HG02870 (cell line): ENCODE measurements around the gene ZNF282.
A peak's percentile ranks its signal among the peaks of the same experiment; 100 is the strongest.
"Not testable (repeated sequence)": the region's sequence is repeated elsewhere in the genome, so short reads cannot be mapped to it uniquely, and the experiment has no call there.

ENCODE experiments used
- ATAC-seq: cut with Tn5 transposase; IDR thresholded peaks from one replicate; pipeline ENCODE4 v1.9.1; 2021; ENCODE audit warnings: mild to moderate bottlenecking, moderate library complexity; ENCODE audit not compliant: unreplicated experiment

ZNF282 gene

DNA sequence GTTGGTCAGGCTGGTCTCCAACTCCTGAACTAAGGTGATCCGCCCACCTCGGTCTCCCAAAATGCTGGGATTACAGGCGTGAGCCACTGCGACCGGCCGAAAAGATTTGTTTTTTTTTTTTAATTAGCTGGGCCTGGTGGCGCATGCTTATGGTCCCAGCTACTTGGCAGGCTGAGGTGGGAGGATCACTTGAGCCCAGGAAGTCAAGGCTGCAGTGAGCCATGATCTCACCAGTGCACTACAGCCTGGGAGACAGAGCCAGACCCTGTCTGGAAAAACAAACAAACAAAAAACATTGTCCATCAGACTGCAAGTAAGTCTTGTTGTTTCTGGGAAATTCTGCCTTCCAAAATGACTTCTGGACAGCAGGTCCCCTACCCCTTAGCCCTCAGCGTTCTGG, 27.8 kb downstream of the ZNF282 start:
- no peak for ATAC-seq

DNA sequence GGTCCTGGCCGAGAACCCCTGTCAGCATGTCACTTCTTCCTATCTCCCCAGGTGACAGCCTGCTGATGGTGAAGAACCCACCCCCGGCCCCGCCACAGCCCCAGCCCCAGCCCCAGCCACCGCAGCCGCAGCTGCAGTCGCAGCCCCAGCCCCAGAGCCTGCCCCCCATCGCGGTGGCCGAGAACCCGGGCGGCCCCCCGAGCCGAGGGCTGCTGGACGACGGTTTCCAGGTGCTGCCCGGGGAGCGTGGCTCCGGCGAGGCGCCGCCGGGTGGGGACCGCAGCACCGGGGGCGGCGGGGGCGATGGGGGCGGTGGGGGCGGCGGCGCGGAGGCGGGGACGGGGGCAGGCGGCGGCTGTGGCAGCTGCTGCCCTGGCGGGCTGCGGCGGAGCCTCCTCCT, 28.4 kb downstream of the ZNF282 start:
- ATAC-seq: no peak

DNA sequence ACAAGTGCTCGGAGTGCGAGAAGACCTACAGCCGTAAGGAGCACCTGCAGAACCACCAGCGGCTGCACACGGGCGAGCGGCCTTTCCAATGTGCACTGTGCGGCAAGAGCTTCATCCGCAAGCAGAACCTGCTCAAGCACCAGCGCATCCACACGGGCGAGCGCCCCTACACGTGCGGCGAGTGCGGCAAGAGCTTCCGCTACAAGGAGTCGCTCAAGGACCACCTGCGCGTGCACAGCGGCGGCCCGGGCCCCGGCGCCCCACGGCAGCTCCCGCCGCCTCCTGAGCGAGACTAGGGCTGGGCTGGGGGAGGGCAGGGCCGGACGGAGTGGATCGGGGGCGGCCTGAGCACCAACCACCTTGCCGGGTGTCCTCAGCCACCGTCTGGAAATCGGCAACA, 29.0 kb downstream of the ZNF282 start:
- no peak for ATAC-seq

DNA sequence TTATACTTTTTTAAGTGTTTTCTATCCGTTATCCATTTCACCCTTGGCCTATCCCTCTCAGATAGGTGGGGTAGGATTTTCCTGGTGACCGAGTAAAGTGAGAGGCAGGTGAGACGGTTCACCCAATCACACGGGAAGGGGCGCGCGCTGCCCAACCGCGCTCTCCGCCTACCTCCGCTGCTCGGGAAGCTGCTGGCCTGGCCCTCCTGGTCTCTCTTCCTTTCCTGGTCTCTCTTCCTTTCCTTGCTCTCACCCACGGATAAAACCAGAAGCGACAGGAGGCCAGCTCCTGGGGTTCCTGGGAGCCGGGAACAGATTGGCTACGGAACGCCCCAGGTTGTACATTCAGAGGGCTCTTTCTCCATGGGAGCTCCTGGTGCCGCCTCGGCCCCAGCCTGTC, 29.8 kb downstream of the ZNF282 start:
- no peak for ATAC-seq

DNA sequence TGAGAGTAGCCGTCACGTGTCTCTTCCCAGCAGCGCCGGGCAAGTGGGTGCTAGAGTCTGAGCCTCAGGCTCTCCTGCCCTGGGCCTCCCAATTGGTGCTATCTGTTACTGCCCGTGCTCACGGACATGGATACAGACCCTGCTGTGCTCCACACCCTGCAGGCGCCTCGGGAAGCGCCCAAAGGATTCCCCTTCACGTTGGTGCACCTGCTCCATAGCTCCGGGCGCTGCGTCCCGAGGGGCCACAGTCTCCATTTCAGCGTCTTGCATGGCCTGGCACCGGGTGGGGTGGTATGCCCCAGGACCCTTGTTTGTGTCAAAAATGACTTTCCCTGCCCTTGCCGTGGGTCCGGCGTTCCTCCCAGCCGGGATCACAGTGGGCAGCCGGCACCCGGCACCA, 30.3 kb downstream of the ZNF282 start:
- ATAC-seq: no peak

DNA sequence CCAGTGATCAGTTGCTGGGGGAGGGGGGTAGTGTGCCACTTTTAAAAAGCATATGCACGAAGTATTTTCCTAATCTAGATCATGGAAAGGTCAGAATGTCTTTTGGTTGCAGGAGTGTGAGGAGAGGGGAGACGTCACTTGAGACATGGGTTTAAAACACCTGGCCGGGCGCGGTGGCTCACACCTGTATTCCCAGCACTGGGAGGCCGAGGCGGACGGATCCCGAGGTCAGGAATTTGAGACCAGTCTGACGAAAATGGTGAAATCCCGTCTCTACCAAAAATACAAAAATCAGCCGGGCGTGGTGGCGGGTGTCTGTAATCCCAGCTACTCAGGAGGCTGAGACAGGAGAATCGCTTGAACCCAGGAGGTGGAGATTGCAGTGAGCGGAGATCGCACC, 31.0 kb downstream of the ZNF282 start:
- ATAC-seq: not testable (repeated sequence)

DNA sequence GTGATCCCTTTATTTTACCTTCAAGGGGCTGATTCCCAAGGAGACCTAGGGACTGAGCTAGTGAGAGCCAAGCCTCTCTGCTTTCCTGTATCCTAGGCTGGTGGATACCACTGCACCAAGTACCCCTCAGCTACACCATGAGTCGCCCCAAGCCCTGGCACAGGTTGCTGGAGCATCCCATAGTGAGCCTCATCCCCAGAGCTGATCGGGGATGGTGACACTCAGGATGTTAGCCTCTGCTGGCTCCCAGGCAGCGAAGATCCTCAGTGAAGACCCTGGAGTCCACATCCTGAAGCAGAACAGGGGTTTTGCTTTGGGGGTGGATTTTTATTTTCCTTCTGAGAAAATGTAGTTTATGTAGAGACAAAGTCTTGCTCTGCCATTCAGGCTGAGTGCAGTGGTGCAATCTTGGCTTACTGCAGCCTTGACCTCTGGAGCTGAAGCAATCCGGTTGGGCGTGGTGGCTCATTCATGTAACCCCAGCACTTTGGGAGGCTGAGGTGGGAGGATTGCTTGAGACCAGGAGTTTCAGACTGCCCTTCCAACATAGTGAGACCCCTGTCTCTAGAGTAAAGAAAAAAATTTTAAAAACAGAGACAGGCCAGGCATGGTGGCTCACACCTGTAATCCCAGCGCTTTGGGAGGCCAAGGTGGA, 31.6 kb downstream of the ZNF282 start:
- no peak for ATAC-seq

DNA sequence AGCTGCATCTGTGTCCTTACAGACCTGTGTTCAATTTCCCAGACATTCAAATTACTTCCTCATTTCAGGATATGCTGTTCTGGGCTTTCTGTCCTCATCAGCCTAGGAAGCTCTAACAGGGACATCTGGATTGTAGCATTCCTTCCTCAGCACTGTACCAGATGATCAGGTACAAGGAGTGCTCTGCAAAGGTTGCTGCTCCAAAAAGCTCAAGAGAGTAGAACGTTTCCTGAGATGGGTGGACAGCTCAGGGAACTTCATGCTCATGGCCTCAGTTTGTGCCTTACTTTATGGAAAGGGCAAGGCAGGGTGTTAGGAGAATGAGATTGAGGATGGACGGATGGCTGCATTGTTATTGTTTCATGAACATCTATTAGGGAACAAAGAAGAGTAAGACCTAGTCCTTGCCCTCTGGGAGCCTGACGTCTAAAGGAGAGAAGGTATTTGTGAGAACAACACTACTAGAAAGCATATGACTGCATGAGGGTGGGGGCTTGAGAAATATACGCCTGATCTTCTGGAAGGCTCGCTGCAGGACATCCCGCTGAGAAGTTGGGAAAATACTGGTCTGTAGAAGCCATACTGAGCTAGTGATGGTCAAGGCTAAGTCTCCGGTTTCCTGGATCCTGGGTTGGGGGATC, 33.6 kb downstream of the ZNF282 start:
- ATAC-seq: no peak

DNA sequence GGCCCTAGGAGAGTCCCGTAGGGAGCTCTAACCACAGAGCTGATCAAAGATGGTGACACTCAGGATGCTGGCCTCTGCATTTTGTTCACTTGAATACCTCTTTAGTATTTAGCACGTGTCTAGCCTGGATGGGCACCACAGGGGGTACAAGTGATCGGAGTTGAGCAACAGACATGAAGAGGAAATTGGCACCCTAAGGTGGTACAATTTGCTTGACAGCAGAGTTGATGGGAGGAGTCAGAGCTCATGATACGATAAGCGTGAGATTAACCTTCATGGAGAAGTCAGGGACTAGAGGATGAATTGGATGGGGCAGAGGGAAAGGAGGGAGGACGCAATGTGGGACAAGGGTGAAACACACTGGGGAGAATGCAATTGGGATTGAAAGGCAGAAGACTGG, 34.2 kb downstream of the ZNF282 start:
- no peak for ATAC-seq

DNA sequence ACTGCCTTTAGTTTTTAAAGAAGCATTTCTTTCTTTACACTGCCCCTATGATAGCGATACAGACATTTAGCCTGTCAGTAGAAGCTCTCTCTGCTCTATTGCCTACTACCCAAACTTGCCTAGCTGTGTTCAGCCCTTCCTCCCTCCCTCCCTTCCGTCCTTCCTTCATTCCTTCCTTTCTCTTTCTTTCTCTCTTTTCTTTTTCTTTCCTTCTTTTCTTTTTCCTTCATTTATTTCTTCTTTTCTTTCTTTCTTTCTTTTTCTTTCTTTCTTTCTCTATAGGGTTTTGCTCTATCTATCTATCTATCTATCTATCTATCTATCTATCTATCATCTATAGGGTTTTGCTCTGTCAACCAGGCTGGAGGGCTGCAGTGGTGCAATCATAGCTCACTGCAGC, 37.0 kb downstream of the ZNF282 start:
- ATAC-seq: no peak

DNA sequence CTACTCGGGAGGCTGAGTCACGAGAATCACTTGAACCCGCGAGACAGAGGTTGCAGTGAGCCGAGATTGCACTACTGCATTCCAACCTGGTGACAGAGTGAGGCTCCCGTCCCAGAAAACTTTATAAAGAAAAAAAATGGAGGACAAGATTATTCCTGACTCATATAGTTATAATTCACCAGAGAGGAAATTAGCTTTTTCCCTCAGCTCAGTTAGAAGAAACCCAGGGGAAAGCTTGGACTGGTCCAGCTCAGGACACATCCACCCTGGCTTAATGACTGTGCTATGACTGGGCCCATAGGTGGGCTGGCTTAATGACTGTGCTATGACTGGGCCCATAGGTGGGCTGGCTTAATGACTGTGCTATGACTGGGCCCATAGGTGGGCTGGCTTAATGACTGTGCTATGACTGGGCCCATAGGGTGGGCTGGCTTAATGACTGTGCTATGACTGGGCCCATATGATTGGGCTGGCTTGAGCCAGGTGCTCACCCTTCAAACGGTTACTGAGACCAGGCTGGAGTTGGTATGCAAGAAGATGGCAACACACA, 38.4 kb downstream of the ZNF282 start:
- ATAC-seq: not testable (repeated sequence)

DNA sequence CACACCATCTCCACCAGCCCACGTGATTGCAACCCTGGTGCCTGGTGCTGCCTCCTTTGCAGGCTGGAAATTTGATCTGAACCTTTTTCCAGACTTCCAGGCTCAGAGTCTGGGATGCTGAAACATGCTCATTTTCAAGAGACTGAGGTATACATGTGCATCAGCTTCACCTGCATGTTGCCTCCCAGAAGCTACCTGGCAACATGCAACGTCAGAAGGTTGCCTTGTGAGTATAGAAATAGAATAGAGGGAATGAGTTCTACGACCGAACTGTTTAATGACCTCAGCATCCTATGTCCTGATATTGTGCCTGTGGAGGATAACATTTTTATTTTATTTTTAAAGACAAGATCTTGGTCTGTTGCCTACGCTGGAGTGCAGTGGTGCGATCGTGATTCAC, 42.2 kb downstream of the ZNF282 start:
- no peak for ATAC-seq

DNA sequence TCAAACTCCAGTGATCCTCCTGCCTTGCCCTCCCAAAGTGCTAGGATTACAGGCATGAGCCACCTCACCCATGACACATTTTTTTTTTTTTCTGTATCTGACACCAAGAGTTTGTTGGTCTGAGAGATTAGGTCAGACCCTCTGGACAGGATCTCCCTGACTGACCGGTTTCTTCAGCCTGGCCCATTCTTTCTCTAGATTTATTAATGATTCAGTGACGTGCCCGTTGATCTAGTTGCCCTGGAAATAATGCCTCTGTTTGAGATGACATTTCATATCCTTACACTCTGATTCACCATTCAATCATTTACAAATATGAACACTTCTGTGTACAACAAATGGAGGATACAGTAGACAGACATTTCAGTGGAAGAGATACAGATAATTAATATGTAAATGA, 42.7 kb downstream of the ZNF282 start:
- ATAC-seq: no peak

DNA sequence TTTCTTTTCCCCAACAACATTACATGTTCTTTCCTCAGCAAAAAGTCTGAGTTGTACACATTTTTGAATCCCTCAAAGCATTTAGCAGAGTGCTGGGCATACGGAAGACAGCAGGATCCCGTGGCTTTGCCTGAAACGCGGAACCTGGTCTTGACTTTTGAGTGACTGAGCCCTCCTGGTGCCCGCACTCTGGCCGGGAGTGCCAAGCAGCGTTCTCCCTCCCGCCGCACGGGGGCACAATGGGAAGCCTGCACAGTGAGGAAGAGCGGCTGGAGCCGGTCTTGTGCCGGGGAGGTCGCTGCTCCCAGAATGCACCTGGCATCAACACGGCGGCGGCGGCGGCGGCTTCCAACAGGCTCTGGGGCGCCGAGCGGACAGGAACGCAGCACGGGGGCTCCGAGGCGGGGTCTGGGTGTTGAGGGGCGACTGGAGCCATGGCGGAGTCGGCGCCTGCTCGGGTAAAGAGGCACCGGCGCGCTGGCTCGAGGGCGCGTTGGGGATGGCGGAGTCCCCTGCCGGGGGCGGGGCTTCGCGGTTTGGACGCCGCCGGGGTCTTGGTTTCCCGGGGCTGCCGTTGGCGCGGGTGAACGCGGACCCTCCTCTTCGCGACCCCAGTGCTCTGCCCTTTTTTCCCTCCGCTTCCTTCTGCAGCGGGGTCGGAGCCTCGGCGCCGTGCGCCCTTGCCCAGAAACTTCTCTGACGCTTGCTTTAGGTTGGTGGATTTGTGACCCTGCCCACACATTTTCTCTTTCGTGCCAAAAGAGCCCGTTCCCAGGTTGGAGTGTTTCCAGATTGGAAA, 44.2 kb downstream of the ZNF282 start, which contains the start of gene ZNF212:
Gene ZNF212, plus strand, starts transcription at position 307 of the 799 bp plus-strand sequence. Its CDS starts 128 bp downstream, at position 435.
- ATAC-seq: peak; percentile 94

DNA sequence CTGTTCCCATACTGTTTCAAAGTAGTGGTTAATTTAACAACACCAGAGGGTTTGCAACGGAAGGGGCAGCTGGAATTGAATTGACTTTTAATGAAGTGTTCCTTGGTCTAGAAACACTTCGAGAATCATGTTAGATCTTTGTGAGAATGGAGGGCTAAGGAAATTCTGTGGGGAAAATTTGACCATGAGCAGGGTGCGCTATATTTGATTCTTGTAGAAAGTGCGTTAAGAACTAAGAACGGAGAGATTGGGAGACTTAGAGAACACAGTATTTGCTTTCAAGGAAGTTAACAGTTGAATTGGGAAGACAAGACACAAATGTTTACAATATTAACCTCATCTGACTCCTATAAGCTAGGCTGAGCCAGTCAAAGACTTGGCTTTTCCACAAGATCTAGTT, 45.3 kb downstream of the ZNF282 start:
- no peak for ATAC-seq

DNA sequence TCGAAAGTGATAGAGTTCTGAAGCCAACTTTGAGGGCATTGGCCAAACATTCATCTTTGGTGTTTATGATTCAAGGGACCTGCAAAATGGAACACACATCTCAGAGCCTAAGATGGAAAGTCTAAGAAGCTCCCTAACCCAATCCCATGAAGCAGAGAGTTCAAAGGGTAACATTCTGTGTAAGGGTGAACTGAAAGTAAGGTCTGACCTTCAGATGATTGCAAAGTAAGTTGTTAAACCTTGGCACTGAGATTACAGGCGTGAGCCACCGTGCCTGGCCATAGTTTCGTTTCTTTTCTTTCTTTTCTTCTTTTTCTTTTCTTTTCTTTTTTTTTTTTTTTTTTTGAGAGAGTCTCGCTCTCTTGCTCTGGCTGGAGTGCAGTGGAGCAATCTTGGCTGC, 46.4 kb downstream of the ZNF282 start:
- ATAC-seq: no peak

DNA sequence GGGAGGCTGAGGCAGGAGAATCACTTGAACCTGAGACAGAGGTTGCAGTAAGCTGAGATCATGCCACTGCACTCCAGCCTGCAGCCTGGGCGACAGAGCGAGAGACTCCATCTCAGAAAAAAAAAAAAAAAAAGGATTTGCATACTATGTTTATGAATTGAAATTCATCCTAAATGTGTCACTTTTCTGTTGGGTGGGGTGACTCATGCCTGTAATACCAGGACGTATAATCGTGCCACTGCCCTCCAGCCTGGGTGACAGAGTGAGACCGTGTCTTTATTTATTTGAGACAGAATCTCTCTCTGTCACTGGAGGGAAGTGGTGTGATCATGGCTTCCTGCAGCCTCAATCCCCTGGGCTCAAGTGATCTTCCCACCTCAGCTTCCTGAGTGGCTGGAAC, 49.9 kb downstream of the ZNF282 start:
- ATAC-seq: peak; percentile 57

DNA sequence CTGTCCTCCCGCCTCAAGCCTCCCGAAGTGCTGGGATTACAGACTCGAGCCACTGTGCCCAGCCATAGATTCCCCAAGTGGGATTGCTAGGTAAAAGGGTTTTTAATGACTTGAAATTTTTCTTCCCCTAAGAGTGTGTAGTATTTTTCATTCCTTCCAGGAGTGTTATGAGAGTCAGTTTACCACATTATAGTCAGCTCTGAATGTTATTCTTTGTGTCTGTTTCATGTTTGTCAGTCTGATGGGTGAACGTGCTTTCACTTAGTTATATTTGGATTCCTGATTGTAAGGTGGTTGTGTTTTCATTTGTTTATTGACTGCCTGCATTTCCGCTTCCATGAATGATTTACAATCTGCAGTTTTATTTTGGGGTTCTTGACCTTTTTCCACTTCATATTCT, 50.4 kb downstream of the ZNF282 start:
- ATAC-seq: peak; percentile 44

DNA sequence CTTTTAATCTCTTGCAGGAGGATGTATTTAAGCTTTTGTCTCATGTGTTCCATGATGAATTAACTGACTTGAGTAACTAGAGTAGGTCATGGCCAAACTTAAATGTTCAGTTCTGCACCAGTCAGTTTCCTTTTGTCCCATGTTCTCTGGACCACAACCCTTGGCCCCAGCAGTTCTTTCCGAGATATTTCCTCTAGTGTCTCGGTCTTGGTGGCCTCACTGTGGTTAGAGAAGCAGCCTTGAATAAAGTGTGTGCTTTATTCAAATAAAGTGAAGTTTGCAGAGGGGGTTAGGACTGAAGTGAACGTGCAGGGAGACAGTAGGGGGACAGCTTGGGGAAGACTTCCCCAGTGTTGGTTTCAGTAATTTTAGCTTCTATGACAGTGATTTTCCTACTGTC, 53.4 kb downstream of the ZNF282 start:
- ATAC-seq: no peak

DNA sequence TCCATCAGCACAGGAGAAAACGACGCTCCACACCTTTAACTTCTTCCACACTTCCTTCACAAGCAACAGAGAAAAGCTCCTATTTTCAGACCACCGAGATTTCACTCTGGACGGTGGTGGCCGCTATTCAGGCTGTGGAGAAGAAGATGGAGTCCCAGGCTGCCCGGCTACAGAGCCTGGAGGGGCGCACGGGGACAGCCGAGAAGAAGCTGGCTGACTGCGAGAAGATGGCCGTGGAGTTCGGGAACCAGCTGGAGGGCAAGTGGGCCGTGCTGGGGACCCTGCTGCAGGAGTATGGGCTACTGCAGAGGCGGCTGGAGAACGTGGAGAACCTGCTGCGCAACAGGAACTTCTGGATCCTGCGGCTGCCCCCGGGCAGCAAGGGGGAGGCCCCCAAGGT, 54.8 kb downstream of the ZNF282 start:
- ATAC-seq: not testable (repeated sequence)

DNA sequence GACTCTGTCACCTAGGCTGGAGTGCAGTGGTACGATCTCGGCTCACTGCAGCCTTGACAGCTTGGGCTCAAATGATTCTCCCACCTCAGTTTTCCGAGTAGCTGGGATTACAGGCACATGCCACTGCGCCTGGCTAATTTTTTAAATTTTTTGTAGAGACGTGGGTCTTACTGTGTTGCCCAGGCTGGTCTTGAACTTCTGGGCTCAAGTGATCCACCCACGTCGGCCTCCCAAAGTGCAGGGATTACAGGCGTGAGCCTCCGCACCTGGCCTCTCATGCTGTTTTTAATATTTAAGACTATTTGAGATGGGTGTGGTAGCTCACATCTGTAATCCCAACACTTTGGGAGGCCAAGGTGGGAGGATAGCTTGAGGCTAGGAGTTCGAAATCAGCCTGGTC, 56.2 kb downstream of the ZNF282 start:
- not testable (repeated sequence) for ATAC-seq

DNA sequence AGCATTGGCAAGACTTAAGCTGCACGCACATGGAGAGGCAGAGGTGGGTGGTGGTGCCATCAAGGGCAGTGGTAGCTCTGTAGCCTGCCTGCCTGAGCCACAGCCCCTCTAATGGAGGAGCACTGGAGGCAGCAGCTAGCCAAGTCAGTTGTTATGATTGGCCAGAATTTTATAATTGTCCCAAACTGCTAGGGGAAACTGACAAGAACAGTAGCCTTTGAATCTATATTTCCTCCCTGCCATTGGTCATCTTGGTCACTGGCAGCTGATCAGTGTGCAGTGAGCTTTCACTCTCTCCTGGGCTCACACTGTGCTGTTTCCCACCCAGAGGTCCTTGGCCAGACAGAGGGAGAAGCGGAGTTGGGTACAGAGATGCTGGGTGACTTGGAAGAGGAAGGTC, 57.0 kb downstream of the ZNF282 start:
- ATAC-seq: no peak
